Activated T-cell treated with anti-CD3 and anti-CD28 coated beads, Interleukin-2, amount 50 U/mL, for 72 hours (primary cell): Measurements from ENCODE around the gene WDR31. TPM values are rescaled to one million over a fixed set of nuclear protein-coding genes. Genes with fewer than 3 reads are reported as not detected.

Experiments
- ATAC-seq, 2 donors: fragments of 150-1000 bp; cut with Tn5 transposase; replicated peaks in 1 of 2; 2 replicates each; pipeline ENCODE4 v1.10.0; 2021; ENCODE audit warnings: moderate library complexity in 2 of 2, mild to moderate bottlenecking in 1 of 2
- DNase-seq, 2 donors: peaks; one replicate each; pipeline ENCODE4 v3.0.0; 2021 to 2022; ENCODE audit warnings: mixed read lengths in 1 of 2
- H3K27ac Mint-ChIP-seq: one replicate; pipeline ENCODE4 v1.8.0; 2022; ENCODE audit warnings: mild to moderate bottlenecking, moderate library complexity, mixed read lengths
- H3K27me3 Mint-ChIP-seq: one replicate; pipeline ENCODE4 v1.8.0; 2022; ENCODE audit warnings: low read depth, mixed read lengths
- H3K36me3 Mint-ChIP-seq, 2 donors: one replicate each; pipeline ENCODE4 v1.8.0; 2022; ENCODE audit warnings: mixed read lengths in 2 of 2, mild to moderate bottlenecking in 1 of 2; ENCODE audit not compliant: insufficient read depth in 2 of 2
- H3K4me1 Mint-ChIP-seq: one replicate; pipeline ENCODE4 v1.8.0; 2022; ENCODE audit warnings: low read depth, mixed read lengths
- H3K4me3 Mint-ChIP-seq, 2 donors: one replicate each; pipeline ENCODE4 v1.8.0; 2022; ENCODE audit warnings: mild to moderate bottlenecking in 2 of 2, mixed read lengths in 2 of 2, moderate library complexity in 2 of 2
- H3K9me3 Mint-ChIP-seq, 2 donors: one replicate each; pipeline ENCODE4 v1.8.0; 2022; ENCODE audit warnings: mixed read lengths in 2 of 2
- total RNA-seq, 2 donors: library from RNA; stranded (reverse); gene quantifications; one replicate each; pipeline ENCODE4 v1.2.3, GENCODE V29; 2022

WDR31 gene
- total RNA-seq, 2 donors from 2014 or later, result 1.4 to 3.8 TPM

- H3K36me3 Mint-ChIP-seq, result peaks cover 0 to 1% of the 10 kb centered on the region in 2 donors
- H3K4me3 Mint-ChIP-seq, result no peak overlapping the region
- ATAC-seq (no peak), DNase-seq (peak in 1 of 2 donors; percentile 19)
- no peaks in the 10 kb centered on the region for H3K9me3 Mint-ChIP-seq
- H3K4me1 Mint-ChIP-seq, result peaks cover 78% of the 10 kb centered on the region
- no peak overlapping the region for H3K27ac Mint-ChIP-seq
- H3K27me3 Mint-ChIP-seq, result no peaks in the 10 kb centered on the region
These were observed 3.7 kb upstream of the WDR31 start for GRCh38 chr9:113343732-113344231.

- Mint-ChIP-seq H3K4me1 (peaks cover 65% of the 10 kb centered on the region), H3K9me3 (no peaks in the 10 kb centered on the region), H3K27me3 (no peaks in the 10 kb centered on the region), H3K36me3 (peaks cover 0 to 1% of the 10 kb centered on the region in 2 donors), H3K27ac (peak overlapping the region; percentile 7), H3K4me3 (peak overlapping the region; percentile 85 to 93)
- peak in 1 of 2 donors; percentile 43 for DNase-seq
- ATAC-seq, result peak; percentile 19 to 36
These were observed 1.8 kb upstream of the WDR31 start for GRCh38 chr9:113341712-113342410.

DNA sequence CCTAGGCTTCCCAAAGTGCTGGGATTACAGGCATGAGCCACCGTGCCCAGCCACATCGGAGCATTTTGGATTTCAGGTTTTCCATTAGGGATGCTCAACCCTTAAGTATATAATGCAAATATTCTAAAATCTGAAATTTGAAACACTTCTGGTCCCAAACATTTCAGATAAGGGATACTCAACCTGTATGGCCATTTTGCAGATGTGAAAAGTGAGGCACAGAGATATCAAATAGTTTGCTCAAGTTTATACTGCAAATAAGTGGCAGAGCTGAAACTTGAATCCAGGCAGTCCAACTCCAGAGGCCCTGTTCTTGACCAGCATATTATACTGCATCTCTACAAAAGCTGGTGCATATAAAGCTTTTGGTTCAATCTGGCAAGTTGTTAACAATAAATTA is 2.4 kb downstream of the WDR31 start:
- DNase-seq, result no peak
- ATAC-seq, result no peak
- no peak overlapping the region for H3K27ac Mint-ChIP-seq
- H3K36me3 Mint-ChIP-seq, result no peaks in the 10 kb centered on the region
- H3K27me3 Mint-ChIP-seq, result no peaks in the 10 kb centered on the region
- no peak overlapping the region for H3K4me3 Mint-ChIP-seq
- no peaks in the 10 kb centered on the region for H3K9me3 Mint-ChIP-seq
- peaks cover 36% of the 10 kb centered on the region for H3K4me1 Mint-ChIP-seq

GRCh38 chr9:113331780-113332179 is 8.3 kb downstream of the WDR31 start:
- no peak overlapping the region for H3K4me3 Mint-ChIP-seq
- ATAC-seq, result no peak
- H3K27ac Mint-ChIP-seq, result no peak overlapping the region
- H3K9me3 Mint-ChIP-seq, result no peaks in the 10 kb centered on the region
- no peaks in the 10 kb centered on the region for H3K36me3 Mint-ChIP-seq
- no peak for DNase-seq
- H3K4me1 Mint-ChIP-seq, result no peaks in the 10 kb centered on the region
- no peaks in the 10 kb centered on the region for H3K27me3 Mint-ChIP-seq

- no peak for DNase-seq
- Mint-ChIP-seq H3K9me3 (no peaks in the 10 kb centered on the region), H3K27ac (no peak overlapping the region), H3K36me3 (no peaks in the 10 kb centered on the region), H3K4me1 (no peaks in the 10 kb centered on the region), H3K27me3 (no peaks in the 10 kb centered on the region), H3K4me3 (no peak overlapping the region)
- no peak for ATAC-seq
These were observed 11.9 kb downstream of the WDR31 start for GRCh38 chr9:113328045-113328782.

GRCh38 chr9:113326230-113326629 is 13.8 kb downstream of the WDR31 start:
- H3K36me3 Mint-ChIP-seq, result no peaks in the 10 kb centered on the region
- H3K9me3 Mint-ChIP-seq, result no peaks in the 10 kb centered on the region
- DNase-seq, result no peak
- no peaks in the 10 kb centered on the region for H3K27me3 Mint-ChIP-seq
- H3K4me1 Mint-ChIP-seq, result no peaks in the 10 kb centered on the region
- no peak for ATAC-seq
- no peak overlapping the region for H3K27ac Mint-ChIP-seq
- no peak overlapping the region for H3K4me3 Mint-ChIP-seq

DNA sequence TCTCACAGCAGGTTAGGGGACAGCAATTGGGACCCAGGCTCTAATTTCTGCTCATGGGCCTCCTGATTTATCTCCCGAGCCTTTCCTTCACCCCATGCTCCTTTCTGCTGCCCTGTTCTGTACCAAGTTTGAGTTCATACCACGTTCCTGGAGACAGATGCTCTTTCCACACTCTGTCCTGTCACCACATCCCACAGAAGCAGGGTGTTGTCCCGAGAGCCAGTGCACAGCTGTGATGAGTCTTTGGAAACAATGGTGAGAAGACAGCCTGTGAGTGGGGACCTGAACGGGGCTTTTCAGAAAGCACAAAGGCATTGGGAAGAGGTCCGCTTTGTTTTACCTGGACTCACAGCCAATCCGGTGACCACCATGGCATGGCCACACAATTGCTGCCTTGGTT is 17.4 kb downstream of the WDR31 start:
- no peak overlapping the region for H3K27ac Mint-ChIP-seq
- no peaks in the 10 kb centered on the region for H3K27me3 Mint-ChIP-seq
- no peaks in the 10 kb centered on the region for H3K36me3 Mint-ChIP-seq
- DNase-seq (no peak), ATAC-seq (no peak)
- no peaks in the 10 kb centered on the region for H3K4me1 Mint-ChIP-seq
- H3K4me3 Mint-ChIP-seq, result no peak overlapping the region
- no peaks in the 10 kb centered on the region for H3K9me3 Mint-ChIP-seq

DNA sequence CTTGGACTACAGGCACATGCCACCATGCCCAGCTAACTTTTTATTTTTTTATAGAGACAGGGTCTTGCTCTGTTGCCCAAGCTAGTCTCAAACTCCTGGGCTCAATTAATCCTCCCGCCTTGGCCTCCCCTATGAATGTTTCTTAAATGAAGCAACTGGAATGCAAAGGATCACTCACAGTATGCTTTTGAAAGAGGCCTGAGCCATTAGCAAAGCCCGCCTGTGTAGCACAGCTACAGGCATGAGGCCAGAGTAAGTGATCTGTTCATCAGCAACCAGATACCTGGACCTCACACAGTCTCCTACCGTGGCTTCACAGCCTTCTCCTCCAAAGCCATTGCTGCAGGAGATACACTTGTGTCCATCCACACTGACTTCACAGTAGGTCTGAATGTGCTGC is 20.0 kb downstream of the WDR31 start:
- Mint-ChIP-seq H3K36me3 (no peaks in the 10 kb centered on the region), H3K27me3 (no peaks in the 10 kb centered on the region), H3K4me1 (no peaks in the 10 kb centered on the region), H3K9me3 (no peaks in the 10 kb centered on the region), H3K27ac (no peak overlapping the region), H3K4me3 (no peak overlapping the region)
- ATAC-seq (no peak), DNase-seq (no peak)

GRCh38 chr9:113319054-113319453 is 21.0 kb downstream of the WDR31 start:
- no peak overlapping the region for H3K27ac Mint-ChIP-seq

GRCh38 chr9:113317777-113318176 is 22.3 kb downstream of the WDR31 start:
- DNase-seq, result no peak
- Mint-ChIP-seq H3K27ac (no peak overlapping the region), H3K4me3 (no peak overlapping the region)

More at GRCh38 chr9:113319054-113319453, 21.0 kb downstream of the WDR31 start:
- ATAC-seq, result no peak
- no peaks in the 10 kb centered on the region for H3K4me1 Mint-ChIP-seq
- H3K27me3 Mint-ChIP-seq, result no peaks in the 10 kb centered on the region
- H3K4me3 Mint-ChIP-seq, result no peak overlapping the region
- H3K9me3 Mint-ChIP-seq, result no peaks in the 10 kb centered on the region
- no peaks in the 10 kb centered on the region for H3K36me3 Mint-ChIP-seq
- no peak for DNase-seq

DNA sequence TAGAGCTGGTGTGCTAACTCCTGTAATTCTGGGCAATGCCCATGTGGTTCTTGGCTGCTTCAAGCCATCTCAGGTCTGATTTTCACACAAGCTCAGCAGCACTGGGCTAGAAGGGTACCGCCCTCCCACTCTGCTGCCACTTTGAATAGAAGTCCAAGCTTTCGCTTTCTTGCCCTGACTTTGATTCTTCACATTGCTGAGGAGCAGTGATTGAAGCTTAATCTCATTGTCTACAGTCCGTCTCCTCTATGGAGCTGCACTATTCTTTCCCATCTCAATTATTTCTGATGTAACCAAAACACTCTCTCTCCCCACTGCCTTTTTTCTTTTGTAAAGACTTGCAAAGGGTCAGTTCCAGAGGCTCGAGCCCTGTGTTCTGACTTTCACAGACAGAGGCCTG is 24.0 kb downstream of the WDR31 start:
- no peak overlapping the region for H3K27ac Mint-ChIP-seq
- ATAC-seq (no peak), DNase-seq (no peak)
- no peaks in the 10 kb centered on the region for H3K4me1 Mint-ChIP-seq
- H3K27me3 Mint-ChIP-seq, result no peaks in the 10 kb centered on the region
- H3K36me3 Mint-ChIP-seq, result no peaks in the 10 kb centered on the region
- H3K9me3 Mint-ChIP-seq, result no peaks in the 10 kb centered on the region
- no peak overlapping the region for H3K4me3 Mint-ChIP-seq

More at GRCh38 chr9:113317777-113318176, 22.3 kb downstream of the WDR31 start:
- ATAC-seq, result no peak
- Mint-ChIP-seq H3K36me3 (no peaks in the 10 kb centered on the region), H3K9me3 (no peaks in the 10 kb centered on the region), H3K4me1 (no peaks in the 10 kb centered on the region), H3K27me3 (no peaks in the 10 kb centered on the region)

- DNase-seq (no peak), ATAC-seq (no peak)
- H3K27ac Mint-ChIP-seq, result no peak overlapping the region
- H3K36me3 Mint-ChIP-seq, result no peaks in the 10 kb centered on the region
- H3K4me1 Mint-ChIP-seq, result peaks cover 3% of the 10 kb centered on the region
- H3K27me3 Mint-ChIP-seq, result no peaks in the 10 kb centered on the region
- H3K4me3 Mint-ChIP-seq, result no peak overlapping the region
- H3K9me3 Mint-ChIP-seq, result no peaks in the 10 kb centered on the region
These were observed 24.8 kb downstream of the WDR31 start for GRCh38 chr9:113315231-113315630.

- Mint-ChIP-seq H3K27me3 (no peaks in the 10 kb centered on the region), H3K27ac (no peak overlapping the region), H3K4me1 (peaks cover 5% of the 10 kb centered on the region), H3K36me3 (no peaks in the 10 kb centered on the region), H3K9me3 (no peaks in the 10 kb centered on the region), H3K4me3 (no peak overlapping the region)
- no peak for DNase-seq
- ATAC-seq, result no peak
These were observed 26.8 kb downstream of the WDR31 start for GRCh38 chr9:113313261-113313660.
